T-helper 2 cell treated with Interferon-gamma antibody and Interleukin-4, amounts not matched to agents 100 ng/mL and 5 ng/mL, for 36 hours (primary cell): ENCODE results near the gene POLR2B. TPM values are rescaled to one million over a fixed set of nuclear protein-coding genes. Genes with fewer than 3 reads are reported as not detected.

Experiments
- intact Hi-C: fragments of 100-400 bp; cut with micrococcal nuclease; formaldehyde crosslinking; loops from one replicate; pipeline ENCODE4 v1.15.1; 2023
- total RNA-seq: library from RNA; stranded (reverse); gene quantifications from 2 replicates; pipeline ENCODE4 v1.2.3, GENCODE V29; 2022

POLR2B gene
- total RNA-seq, 1 donor from 2014 or later = 115 TPM

DNA sequence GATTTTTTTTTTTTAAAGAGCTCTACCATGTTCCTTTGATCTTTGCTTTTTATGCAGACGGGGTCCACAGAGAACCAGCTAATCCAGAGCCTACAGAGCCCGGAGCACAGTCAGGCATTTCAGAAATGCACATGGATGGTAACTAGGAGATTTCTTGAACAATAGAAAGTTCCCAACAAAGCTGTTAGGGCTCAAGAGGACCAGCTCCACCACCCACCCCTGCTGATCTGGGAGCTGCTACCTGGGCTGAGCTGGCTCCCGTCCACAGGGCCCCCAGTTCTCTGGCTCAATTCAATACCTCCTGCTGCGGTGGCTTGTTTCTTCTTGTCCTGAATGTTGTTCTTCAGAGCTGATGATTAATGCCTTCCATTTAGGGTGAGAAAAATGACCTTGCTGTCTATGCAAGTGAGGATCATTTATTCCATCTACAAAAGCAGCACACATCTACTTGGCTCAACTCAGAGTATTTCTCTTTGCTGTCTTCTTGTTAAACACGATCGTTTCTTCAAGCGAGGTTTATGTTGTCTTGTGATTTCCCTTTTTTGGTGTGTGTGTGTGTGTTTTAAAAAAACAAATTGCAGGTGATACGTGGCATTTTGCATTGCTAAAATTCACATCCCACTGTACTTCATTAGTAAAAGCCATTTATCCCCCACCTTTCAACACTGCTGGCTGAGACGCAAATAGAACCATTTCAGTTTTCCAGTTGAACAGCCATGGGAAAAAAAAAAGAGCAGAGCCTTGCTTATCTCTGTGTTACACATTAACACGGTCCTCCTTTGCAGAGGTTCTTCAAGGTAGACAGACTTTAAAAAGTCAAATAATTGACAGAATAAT, 100.2 kb downstream of the POLR2B start:
- intact Hi-C loops = no loop called here

Other genes with a start within 250 kb of the POLR2B start
- gene SPINK2, start 157.2 kb upstream of the POLR2B start, total RNA-seq = 1.5 and 1.9 TPM in 2 replicates
- gene REST, start 71.0 kb upstream of the POLR2B start, total RNA-seq = 43.9 and 47.3 TPM in 2 replicates
- gene NOA1, start 1.3 kb upstream of the POLR2B start, total RNA-seq = 17.7 and 18.4 TPM in 2 replicates
- 0.18 and 0.23 TPM in 2 replicates for gene IGFBP7, start 131.5 kb downstream of the POLR2B start, total RNA-seq